Limb (tissue), 2 donors: Measurements from ENCODE around the gene CPNE8.

ENCODE experiments used
- DNase-seq, 2 donors: peaks; one replicate each; pipeline ENCODE4 v3.0.0-alpha.2; 2016; ENCODE audit errors: extremely low spot score in 2 of 2

CPNE8 gene

GRCh38 chr12:38838056-38838850, 67.1 kb downstream of the CPNE8 start:
- no peak for DNase-seq

- DNase-seq: no peak
Observed at GRCh38 chr12:38831715-38832114, 73.7 kb downstream of the CPNE8 start.

- no peak for DNase-seq
Observed at GRCh38 chr12:38825006-38825405, 80.4 kb downstream of the CPNE8 start.

GRCh38 chr12:38823738-38824137, 81.7 kb downstream of the CPNE8 start:
- DNase-seq: no peak

GRCh38 chr12:38823314-38823713, 82.1 kb downstream of the CPNE8 start:
- no peak for DNase-seq

GRCh38 chr12:38817942-38818341, 87.4 kb downstream of the CPNE8 start:
- DNase-seq: no peak

GRCh38 chr12:38813923-38814322, 91.5 kb downstream of the CPNE8 start:
- no peak for DNase-seq

- DNase-seq: no peak
Observed at GRCh38 chr12:38811814-38812356, 93.5 kb downstream of the CPNE8 start.

GRCh38 chr12:38809832-38810231, 95.6 kb downstream of the CPNE8 start:
- DNase-seq: no peak

- no peak for DNase-seq
Observed at GRCh38 chr12:38788106-38788505, 117.3 kb downstream of the CPNE8 start.

GRCh38 chr12:38785381-38785780, 120.0 kb downstream of the CPNE8 start:
- DNase-seq: no peak

GRCh38 chr12:38783304-38783703, 122.1 kb downstream of the CPNE8 start:
- DNase-seq: no peak

- no peak for DNase-seq
Observed at GRCh38 chr12:38782359-38782758, 123.0 kb downstream of the CPNE8 start.

- DNase-seq: no peak
Observed at GRCh38 chr12:38776647-38777046, 128.7 kb downstream of the CPNE8 start.

- DNase-seq: no peak
Observed at GRCh38 chr12:38775457-38775856, 129.9 kb downstream of the CPNE8 start.

- no peak for DNase-seq
Observed at GRCh38 chr12:38772437-38772836, 133.0 kb downstream of the CPNE8 start.

GRCh38 chr12:38771871-38772270, 133.5 kb downstream of the CPNE8 start:
- DNase-seq: no peak

- DNase-seq: no peak
Observed at GRCh38 chr12:38761636-38762342, 143.6 kb downstream of the CPNE8 start.

- no peak for DNase-seq
Observed at GRCh38 chr12:38761111-38761510, 144.3 kb downstream of the CPNE8 start.

- DNase-seq: no peak
Observed at GRCh38 chr12:38759621-38760020, 145.8 kb downstream of the CPNE8 start.

GRCh38 chr12:38746744-38747143, 158.6 kb downstream of the CPNE8 start:
- DNase-seq: no peak

GRCh38 chr12:38745601-38746000, 159.8 kb downstream of the CPNE8 start:
- DNase-seq: no peak

GRCh38 chr12:38744041-38744440, 161.3 kb downstream of the CPNE8 start:
- DNase-seq: peak in 1 of 2 donors; percentile 19
